DMS114 treated with DMSO at 0.1 percent for 48 hours (cell line): ENCODE data around the gene HMCN2.

Source experiments
- DNase-seq: peaks from one replicate; lab custom pipeline; 2025; ENCODE audit not compliant: unreplicated experiment; lab: John Stamatoyannopoulos, UW

The HMCN2 gene

DNA sequence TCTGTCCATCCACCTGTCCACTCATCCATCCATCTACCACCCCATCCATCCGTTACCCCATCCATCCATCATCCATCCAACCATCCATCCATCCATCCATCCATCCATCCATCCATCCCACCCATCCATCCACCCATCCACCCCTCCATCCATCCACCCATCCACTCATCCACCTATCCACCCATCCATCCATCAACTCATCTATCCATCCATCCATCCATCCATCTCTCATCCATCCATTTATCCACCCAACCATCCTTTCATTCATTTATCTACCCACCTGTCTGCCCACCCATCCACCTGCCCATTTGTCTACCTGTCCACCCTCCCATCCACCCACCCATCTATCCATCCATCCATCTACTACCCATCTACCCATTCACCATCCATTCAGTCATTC lies 95.1 kb downstream of the HMCN2 start:
- DNase-seq = no peak

DNA sequence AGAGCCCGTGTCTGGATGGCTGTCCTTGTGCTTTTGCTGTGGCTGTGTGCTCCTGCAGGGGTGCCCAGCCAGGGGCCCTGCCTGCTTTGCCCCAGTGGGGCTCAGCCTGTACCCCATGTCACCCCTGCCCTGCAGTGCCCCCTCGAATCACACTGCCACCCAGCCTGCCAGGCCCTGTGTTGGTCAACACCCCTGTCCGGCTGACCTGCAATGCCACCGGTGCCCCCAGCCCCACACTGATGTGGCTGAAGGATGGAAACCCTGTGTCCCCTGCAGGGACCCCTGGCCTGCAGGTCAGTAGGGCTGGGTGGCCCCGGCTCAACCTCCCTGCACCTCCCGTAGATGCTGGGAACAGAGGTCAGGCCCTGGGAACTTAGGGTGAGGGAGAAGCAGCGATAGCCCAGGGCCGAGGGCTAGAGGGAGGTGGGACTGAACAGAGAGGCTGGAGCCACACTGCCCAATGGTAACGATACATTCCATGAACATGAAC lies 96.4 kb downstream of the HMCN2 start:
- no peak for DNase-seq

DNA sequence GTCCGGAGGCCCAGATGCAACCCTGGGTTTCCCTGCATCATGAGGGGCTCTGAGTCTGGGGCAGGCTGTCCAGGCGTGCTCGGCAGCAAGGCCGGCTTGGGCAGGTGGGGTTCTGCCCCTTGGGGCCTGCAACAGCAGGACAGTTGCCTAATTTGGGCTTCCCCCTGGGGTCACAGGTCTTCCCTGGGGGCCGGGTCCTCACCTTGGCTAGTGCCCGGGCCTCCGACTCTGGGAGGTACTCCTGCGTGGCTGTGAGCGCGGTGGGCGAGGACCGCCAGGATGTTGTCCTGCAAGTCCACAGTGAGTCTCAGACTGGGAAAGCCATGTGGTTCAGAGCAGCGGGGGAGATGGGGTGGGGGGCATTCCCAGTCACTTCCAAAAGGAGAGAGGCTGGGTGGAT lies 97.1 kb downstream of the HMCN2 start:
- DNase-seq = no peak

DNA sequence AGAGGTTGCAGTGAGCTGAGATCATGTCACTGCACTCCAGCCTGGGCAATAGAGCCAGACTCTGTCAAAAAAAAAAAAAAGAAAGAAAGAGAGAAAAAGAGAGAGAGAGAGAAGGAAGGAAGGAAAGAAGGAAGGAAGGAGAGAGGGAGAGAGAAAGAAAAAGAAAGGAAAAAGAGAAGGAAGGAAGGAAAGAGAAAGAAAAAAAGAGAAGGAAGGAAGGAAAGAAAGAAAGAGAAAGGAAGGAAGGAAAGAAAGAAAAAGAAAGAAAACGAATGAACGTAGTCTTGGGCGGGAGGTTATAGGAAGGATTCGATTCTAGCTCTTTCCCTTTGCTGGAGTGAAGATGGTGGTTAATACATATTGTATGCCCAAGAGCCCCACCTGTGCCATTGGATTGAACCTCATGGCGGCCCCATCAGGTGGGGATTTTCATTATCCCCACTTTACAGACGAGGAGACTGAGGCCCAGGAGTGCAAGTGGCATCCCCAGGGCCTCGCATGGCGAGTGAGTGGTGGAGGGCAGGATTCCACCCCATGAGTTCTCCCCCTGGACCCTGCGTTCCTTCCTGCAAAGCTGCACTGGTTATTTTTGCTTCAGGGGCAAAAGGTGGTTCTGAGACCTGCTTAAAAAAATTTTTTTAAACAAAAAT lies 98.3 kb downstream of the HMCN2 start:
- no peak for DNase-seq

DNA sequence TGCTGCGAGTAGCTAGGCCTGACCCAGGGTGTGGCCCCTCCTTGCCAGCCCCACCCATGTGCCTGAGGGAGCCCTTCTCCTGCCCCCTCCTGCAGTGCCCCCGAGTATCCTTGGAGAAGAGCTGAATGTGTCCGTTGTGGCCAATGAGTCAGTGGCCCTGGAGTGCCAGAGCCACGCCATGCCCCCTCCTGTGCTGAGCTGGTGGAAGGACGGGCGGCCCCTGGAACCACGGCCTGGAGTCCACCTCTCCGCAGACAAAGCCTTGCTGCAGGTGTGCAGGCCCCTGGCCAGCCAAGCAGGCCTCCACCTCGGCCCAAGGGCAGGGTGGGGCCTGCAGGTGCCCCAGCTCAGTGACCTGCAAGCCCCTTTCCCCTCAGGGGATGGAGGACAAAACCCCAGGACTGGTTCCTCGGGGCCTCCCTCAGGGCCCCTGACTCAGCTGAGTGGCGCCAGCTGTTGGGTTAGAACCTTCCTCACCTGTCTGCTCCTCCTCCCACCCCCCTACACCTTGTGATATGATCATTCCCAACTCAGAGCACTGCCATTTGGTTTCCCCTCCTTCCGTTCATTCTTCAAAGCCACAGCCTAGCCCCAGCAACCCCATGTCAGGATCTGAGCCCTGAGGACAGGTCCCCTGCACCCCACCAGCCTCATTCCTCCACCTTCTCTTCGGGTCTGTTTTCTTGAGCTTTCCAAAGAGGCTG lies 99.2 kb downstream of the HMCN2 start:
- no peak for DNase-seq

DNA sequence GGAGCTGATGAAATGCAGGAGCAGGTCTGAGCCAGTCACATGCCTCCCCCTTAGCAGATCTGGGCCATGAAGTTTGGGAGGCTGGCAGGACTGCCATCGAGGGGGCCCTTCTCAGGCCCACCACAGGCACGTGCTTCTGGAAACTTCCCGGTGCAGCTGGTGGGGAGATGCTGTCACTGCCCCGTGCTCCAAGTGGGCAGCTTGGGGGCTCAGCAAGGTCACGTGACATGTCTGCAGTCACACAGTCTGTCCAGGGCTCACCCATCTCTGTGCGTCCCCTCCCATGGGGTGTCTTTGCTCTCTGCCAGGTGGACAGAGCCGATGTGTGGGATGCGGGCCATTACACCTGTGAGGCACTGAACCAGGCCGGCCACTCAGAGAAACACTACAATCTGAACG lies 99.8 kb downstream of the HMCN2 start:
- no peak for DNase-seq

DNA sequence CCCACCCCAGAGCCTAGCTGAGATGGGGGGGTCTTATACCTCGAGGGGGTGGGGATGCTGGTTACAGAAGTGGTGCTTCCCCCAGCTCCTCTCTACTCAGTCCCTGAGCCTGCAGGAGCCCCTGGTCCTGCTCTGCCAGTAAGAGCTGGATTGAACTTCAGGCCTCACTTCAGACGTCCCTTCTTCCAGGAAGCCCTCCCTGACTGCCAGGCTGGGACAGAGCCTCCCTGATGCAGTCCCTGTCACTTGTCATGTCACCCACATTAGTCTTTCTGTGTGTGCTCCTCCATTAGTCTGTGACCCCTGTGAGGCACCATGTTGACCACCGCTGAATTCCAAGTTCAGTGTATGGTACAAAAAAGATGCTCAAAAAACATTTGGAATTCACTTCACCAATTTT lies 100.5 kb downstream of the HMCN2 start:
- DNase-seq = no peak

DNA sequence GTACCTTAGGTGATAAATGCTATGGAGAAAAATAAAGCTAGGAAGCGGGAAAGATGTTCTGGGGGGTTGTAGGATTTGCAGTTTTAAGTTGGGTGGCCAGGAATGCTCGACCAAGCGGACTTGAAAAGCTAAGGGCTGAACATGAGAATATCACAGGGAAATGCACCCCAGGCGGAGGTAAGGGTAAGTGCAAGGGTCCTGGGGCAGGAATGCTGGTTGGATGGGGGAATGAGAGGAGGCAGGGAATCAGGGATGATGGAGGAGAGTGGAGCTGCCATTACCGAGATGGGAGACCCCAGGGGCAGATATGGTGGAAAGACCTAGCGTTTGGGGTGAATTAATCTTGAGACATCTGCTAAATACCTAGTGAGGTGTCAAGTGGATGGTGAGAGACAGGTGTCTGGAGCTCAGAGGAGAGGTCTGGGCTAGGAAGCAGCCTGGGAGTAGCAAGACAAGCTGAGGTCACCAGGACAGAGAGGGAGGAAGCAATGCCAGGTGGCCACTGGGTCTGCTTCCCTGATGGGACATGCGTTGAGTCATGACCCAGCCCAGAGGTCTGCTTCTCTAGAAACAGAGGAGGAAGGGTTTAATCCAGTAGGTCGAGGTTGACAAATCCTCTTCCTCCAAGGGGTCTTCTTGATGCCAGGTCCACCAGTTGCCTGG lies 101.5 kb downstream of the HMCN2 start:
- DNase-seq = no peak

DNA sequence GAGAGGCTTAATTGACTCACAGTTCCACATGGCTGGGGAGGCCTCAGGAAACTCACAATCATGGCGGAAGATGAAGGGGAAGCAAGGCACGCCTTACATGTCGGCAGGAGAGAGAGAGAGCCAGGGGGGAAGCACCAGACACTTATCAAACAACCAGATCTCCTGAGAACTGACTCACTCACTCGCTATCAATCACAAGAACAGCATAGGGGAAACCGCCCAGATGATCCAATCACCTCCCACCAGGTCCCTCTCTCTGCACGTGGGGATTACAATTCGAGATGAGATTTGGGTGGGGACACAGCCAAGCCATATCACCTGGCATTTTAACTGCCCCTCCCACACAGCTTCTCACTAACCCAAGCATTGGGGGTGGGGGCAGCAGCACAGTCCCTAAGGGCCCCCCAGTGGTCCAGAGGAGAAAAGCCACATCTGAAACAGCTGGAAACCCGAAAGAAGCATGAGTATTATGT lies 103.1 kb downstream of the HMCN2 start:
- no peak for DNase-seq

DNA sequence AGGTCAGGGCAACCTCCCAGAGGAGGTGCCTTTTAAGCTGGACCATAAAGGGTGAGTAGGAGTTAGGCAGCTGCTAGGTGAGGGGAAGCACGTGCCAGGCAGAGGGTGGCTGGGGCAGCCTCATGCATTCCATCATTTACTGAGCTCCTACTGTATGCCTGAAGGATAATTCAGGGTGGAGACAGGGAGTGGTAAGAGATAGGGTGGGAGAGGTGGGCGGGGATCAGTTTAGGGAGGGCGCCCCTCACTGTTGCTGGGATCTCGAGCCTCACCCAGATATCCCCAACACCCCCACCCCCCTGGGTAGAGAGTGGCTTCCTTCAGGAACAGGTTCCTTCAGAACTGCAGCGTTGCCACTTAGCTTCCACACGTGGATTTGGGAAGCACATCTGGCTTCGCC lies 104.7 kb downstream of the HMCN2 start:
- DNase-seq = no peak

DNA sequence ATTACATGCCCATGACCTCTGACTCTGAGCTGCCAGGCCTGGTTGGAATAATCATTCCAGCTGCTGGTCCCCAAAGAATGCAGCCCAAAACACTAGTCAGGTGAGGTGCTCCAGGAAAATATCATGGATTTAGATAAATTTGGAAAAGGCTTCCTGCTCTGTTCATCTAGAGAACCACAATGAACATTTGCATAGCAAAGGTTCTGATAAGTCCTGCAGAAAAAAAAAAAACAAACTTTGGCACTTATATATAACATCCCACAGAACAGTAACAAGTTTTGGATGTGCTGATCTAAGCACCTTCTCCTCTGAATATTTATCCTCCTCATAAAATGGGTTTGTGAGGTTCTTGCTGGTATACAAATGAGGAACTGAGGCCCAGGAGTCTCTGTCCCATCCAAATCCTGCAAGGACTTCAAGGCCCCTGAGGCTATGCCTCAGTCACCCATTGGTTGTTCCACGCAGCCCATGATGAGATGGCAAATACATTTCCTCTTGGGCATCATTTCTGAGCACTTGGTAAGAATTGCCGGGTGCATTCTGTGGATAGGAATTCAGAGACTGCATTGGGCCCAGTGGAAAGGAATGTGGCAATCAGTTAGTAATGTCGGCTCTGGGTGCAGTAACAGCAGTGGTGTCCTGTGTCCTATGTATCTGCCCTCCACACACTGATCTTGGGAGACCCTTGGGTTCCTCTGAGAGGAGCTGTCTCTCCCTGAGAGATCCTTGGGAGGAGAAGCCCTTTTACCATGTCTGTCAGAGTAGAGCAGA lies 105.8 kb downstream of the HMCN2 start:
- DNase-seq = no peak

DNA sequence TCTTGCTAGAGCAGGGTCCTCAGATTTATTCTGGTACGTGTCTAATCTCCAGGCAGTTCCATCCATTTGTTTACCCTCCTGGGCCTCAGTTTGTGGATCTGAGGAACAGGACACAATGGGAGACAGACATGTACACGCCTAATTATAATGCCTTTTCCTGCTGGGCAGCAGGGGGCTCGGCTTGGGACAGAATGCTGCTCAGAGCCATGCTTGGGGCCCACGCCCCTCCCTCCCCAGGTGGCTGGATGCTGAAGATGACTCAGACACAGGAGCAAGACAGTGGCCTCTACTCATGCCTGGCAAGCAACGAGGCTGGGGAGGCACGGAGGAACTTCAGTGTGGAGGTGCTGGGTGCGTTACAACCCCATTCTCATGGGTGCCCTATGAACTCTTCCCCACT lies 106.5 kb downstream of the HMCN2 start:
- no peak for DNase-seq

DNA sequence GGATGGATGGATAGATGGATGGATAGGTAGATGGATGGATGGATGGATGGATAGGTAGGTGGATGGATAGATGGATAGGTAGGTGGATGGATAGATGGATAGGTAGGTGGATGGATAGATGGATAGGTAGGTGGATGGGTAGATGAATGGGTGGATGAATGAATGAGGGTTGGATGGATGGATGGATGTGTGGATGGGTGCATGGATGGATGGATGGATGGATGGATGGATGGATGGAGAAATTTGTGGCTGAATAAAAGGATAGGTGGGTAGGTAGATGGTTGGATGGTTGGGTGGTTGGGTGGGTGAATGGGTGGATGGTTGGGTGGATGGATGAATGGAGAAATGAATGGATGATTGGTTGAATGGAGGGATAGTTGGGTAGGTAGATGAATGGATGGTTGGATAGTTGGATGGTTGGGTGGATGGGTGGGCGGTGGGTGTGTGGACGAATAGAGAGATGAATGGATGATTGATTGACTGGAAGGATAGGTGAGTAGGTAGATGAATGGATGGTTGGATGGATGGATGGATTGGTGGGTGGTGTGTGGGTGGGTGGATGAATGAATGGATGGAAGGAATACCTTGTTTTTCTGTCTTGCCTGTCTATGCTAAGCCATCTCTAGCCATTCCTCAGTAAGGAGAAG lies 108.2 kb downstream of the HMCN2 start:
- DNase-seq = no peak

DNA sequence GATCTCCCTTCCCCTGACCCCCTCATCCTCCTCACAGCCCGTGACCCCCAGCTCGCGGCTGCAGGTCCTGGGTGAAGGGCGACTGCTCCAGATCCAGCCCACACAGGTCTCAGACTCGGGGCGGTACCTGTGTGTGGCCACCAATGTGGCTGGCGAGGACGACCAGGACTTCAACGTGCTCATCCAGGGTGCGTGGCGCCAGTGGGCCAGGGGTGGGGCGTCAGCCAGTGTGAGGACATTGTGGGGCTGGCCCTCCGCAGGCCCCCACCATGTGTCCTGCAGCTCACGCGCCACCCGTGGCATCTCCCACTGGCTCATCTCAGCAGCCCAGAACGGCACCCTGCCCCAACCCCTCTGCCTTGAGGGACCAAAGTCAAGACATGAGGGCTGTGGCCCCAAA lies 112.1 kb downstream of the HMCN2 start:
- DNase-seq = no peak

DNA sequence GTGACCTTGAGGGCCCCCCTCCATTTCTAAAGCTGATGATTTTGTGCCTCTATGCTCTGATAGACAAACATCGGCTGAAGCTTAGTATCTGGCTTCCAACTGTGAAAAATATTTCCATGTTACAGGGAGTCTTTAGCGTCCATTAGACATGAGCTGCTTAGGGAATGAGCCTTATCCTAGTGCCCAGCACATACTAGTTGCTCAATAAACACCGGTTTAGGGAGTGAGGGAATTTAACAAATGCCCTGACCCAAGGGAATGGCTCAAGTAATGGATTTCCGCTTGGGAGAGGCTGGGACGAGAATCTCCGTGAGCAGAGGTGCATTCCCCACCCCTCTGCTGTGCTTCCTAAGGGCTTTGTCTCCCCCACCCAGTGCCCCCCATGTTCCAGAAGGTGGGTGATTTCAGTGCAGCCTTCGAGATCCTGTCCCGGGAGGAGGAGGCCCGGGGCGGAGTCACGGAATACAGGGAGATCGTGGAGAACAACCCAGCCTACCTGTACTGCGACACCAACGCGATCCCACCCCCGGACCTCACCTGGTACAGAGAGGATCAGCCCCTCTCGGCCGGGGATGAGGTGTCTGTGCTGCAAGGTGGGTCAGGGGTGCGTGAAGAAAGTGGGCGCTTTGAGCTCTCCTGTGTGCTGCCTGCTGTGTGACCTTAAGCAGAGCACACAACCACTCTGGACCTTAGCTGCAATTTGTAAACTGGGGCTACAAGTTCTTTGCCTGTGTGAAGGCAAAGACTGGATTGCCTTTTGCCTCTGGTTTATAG lies 113.5 kb downstream of the HMCN2 start:
- no peak for DNase-seq

DNA sequence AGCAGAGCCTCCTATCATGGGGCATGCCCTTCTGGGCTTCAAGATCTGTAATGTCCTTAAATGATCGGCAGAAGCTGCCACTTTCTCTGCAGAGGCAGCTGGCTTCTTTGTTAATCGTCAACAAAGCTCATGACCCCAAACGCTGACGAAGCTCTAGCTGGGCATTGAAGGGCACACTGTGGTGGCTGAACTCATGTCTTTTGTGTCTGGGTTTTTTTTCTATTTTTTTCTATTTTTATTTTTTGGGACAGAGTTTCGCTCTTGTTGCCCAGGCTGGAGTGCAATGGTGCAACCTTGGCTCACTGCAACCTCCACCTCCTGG lies 114.0 kb downstream of the HMCN2 start:
- DNase-seq = no peak

DNA sequence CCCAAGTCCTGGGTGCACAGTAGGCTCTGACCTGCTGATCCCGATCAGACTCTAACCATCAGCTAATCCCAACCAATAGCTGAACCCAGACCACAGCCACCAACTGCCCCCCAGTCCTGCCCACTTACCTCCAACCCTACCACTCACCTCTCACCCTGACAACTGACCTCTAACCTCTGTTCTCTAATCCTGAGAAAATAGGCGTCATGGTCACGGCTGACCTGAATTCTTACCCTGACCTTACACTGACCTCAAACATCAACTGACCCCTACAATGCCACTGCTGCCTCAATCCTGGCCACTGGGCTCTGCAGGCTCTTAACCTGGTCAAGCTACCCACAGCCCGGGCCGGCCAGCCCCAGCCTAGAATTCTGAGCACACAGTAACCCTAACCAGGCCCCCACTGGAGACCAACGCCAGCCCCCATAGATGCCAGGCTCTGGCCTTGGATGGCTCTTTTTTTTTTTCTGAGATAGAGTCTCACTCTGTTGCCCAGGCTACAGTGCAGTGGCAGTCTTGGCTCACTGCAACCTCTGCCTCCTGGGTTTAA lies 115.4 kb downstream of the HMCN2 start:
- no peak for DNase-seq

DNA sequence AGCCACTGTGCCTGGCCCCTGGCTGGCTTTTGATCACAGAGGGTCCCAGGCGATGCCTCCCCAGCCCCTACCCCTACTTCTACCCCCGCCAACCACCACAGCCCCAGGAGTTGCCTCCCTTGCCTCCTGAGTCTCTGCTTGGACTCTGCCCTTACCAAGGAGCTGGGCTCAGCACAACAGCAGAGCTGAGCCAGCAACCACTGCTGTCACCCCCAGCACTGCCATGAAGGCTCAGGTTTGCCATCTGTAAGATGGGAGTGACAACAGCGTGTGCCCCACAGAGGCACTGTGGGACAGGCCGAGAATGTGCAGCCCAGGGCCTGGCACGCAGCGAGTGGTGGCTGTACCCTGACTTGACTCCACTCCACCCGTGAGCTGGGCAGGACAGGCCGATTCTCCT lies 116.1 kb downstream of the HMCN2 start:
- DNase-seq = no peak

DNA sequence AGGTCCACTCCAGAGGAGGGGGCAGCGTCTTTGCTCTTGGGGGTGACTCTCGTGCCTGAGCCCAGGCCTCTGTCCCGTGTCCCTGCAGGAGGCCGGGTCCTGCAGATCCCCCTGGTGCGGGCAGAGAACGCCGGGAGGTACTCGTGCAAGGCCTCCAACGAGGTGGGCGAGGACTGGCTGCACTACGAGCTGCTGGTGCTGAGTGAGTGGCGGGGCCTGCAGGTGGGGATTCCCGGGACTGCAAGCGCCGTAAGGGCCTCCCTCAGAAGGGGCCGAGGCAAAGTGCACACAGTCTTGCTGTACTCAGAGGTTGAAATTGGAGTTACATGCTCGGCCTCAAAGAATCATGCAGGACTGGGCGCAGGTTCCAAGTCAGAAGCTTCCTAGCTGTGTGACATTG lies 116.5 kb downstream of the HMCN2 start:
- no peak for DNase-seq
